Measurements from ENCODE around the gene BRD1.

Gene BRD1

GRCh38 chr22:49726022-49726681 lies 101.5 kb downstream of the BRD1 start:
- no peak for DNase-seq

GRCh38 chr22:49725516-49725915 lies 102.2 kb downstream of the BRD1 start:
- no peak for DNase-seq

GRCh38 chr22:49724893-49725489 lies 102.7 kb downstream of the BRD1 start:
- peak; percentile 80 to 87 for DNase-seq

- peak; percentile 38 to 75 for DNase-seq
Observed at GRCh38 chr22:49724030-49724892, 103.4 kb downstream of the BRD1 start.

- DNase-seq = no peak
Observed at GRCh38 chr22:49723478-49724029, 104.1 kb downstream of the BRD1 start.

All from SHP77 (cell line).